PC-3 (cell line): ENCODE data around the gene VPS13C. TPM values are rescaled to one million over a fixed set of nuclear protein-coding genes. Genes with fewer than 3 reads are reported as not detected.
A peak's percentile ranks its signal among the peaks of the same experiment; 100 is the strongest.

ENCODE experiments used
- ATAC-seq: fragments of 200-7000 bp; cut with Tn5 transposase; 2 replicates; pipeline ENCODE4 v1.9.1; 2020; ENCODE audit warnings: mild to moderate bottlenecking, moderate library complexity
- BruUV-seq: library from RNA; stranded (reverse); fragments of 400-500 nt; replicated peaks from 2 replicates; lab custom pipeline; 2021; lab: Mats Ljungman, UMichigan
- CTCF ChIA-PET: fragments of 300-600 bp; sonication (Branson Sonifier 250); formaldehyde crosslinking; loops from one replicate; lab custom pipeline; 2022; ENCODE audit warnings: antibody characterized with exemption; lab: Charles Lee
- POLR2A ChIA-PET: fragments of 300-600 bp; sonication (Branson Sonifier 250); formaldehyde crosslinking; loops from one replicate; lab custom pipeline; 2022; ENCODE audit warnings: antibody characterized with exemption; ENCODE audit not compliant: unreplicated experiment; lab: Charles Lee
- DNase-seq: peaks from one replicate; pipeline ENCODE4 v3.0.0-alpha.2; 2015
- H2AFZ ChIP-seq: fragments of 300-600 bp; sonication (generic); 2 replicates; pipeline ENCODE4 v1.6.0; 2016; ENCODE audit warnings: antibody characterized with exemption, low read length
- H3F3A ChIP-seq: fragments of 300-600 bp; sonication (generic); one replicate; pipeline ENCODE4 v1.6.0; 2017; ENCODE audit warnings: antibody characterized with exemption, low read length, control low read depth, mild to moderate bottlenecking; ENCODE audit not compliant: unreplicated experiment
- H3K27ac ChIP-seq: fragments of 300-600 bp; sonication (generic); 2 replicates; pipeline ENCODE4 v1.5.1; 2016; ENCODE audit warnings: mild to moderate bottlenecking, low read length
- H3K27me3 ChIP-seq: fragments of 300-600 bp; sonication (generic); 2 replicates; pipeline ENCODE4 v1.6.1; 2016; ENCODE audit warnings: low read length, mixed read lengths
- H3K36me3 ChIP-seq: fragments of 300-600 bp; sonication (generic); 2 replicates; pipeline ENCODE4 v1.6.1; 2016; ENCODE audit warnings: low read depth, mixed run types, low read length, mixed read lengths
- H3K4me1 ChIP-seq: fragments of 300-600 bp; sonication (generic); 2 replicates; pipeline ENCODE4 v1.5.1; 2016; ENCODE audit warnings: low read length; ENCODE audit not compliant: insufficient read depth
- H3K4me2 ChIP-seq: fragments of 300-600 bp; sonication (generic); 2 replicates; pipeline ENCODE4 v1.6.0; 2016; ENCODE audit warnings: low read length
- H3K4me3 ChIP-seq: fragments of 300-600 bp; sonication (generic); 2 replicates; pipeline ENCODE4 v1.5.1; 2016; ENCODE audit warnings: mild to moderate bottlenecking, low read length, mixed read lengths
- H3K79me2 ChIP-seq: fragments of 300-600 bp; sonication (generic); 2 replicates; pipeline ENCODE4 v1.6.1; 2017; ENCODE audit warnings: low read length, mixed read lengths
- H3K9ac ChIP-seq: fragments of 300-600 bp; sonication (generic); 2 replicates; pipeline ENCODE4 v1.6.0; 2016; ENCODE audit warnings: mild to moderate bottlenecking, low read length
- H3K9me2 ChIP-seq: fragments of 300-600 bp; sonication (generic); replicated peaks from 2 replicates; pipeline ENCODE4 v1.6.1; 2016; ENCODE audit warnings: mixed run types, low read length, mixed read lengths
- H3K9me3 ChIP-seq: fragments of 300-600 bp; sonication (generic); 2 replicates; pipeline ENCODE4 v1.6.1; 2016; ENCODE audit warnings: low read length, mixed read lengths
- H4K20me1 ChIP-seq: fragments of 300-600 bp; sonication (generic); 2 replicates; pipeline ENCODE4 v1.6.1; 2016; ENCODE audit warnings: low read length, mixed read lengths
- CTCF ChIP-seq: fragments of 300-600 bp; sonication (generic); conservative IDR thresholded peaks from 2 replicates; pipeline ENCODE4 v1.5.1; 2017; ENCODE audit warnings: antibody characterized with exemption, low read depth, mild to moderate bottlenecking, low read length
- EZH2 ChIP-seq: fragments of 300-600 bp; sonication (generic); IDR thresholded peaks from one replicate; pipeline ENCODE4 v1.6.1; 2017; ENCODE audit warnings: antibody characterized with exemption, mild to moderate bottlenecking, low read length; ENCODE audit not compliant: unreplicated experiment
- EZH2phosphoT487 ChIP-seq: fragments of 300-600 bp; sonication (generic); IDR thresholded peaks from 2 replicates; pipeline ENCODE4 v1.6.1; 2018; ENCODE audit warnings: mild to moderate bottlenecking, antibody characterized with exemption, low read length, borderline replicate concordance
- intact Hi-C: fragments of 100-400 bp; cut with micrococcal nuclease; formaldehyde crosslinking; loops from 2 replicates; pipeline ENCODE4 v1.9.0; 2023
- total RNA-seq: library from RNA; depleted of rRNA; stranded (reverse); fragments of >200 nt; gene quantifications from 2 replicates; pipeline ENCODE4 v1.2.3, GENCODE V29; 2014

Gene VPS13C
- total RNA-seq, 1 experiment from 2014 or later = 11.4 TPM

GRCh38 chr15:61907753-61908086 lies 152.5 kb downstream of the VPS13C start:
- DNase-seq (no peak), ATAC-seq (peak; percentile 50)
- Histone ChIP-seq H3K4me3 (no peak overlapping the region), H2AFZ (no peak overlapping the region), H3K36me3 (no peaks in the 10 kb centered on the region), H3F3A (no peaks in the 10 kb centered on the region), H3K4me1 (peaks cover 15% of the 10 kb centered on the region), H3K9ac (no peak overlapping the region), H3K4me2 (peak overlapping the region; percentile 57), H3K9me2 (no peaks in the 10 kb centered on the region), H3K9me3 (no peaks in the 10 kb centered on the region), H4K20me1 (no peaks in the 10 kb centered on the region), H3K27ac (no peak overlapping the region), H3K79me2 (no peaks in the 10 kb centered on the region), H3K27me3 (no peaks in the 10 kb centered on the region)
- intact Hi-C loops = no loop called here
- POLR2A ChIA-PET = no interaction called here
- TF ChIP-seq EZH2phosphoT487 (no peak), EZH2 (no peak), CTCF (no peak)
- BruUV-seq = no TSS peak
- CTCF ChIA-PET = interaction anchor here (0.9 kb wide), 1 partner anchor 153 kb away, joined by 3 read pairs; the partner anchor contains the start of gene VPS13C

GRCh38 chr15:61906961-61907752 lies 153.1 kb downstream of the VPS13C start:
- no peaks in the 10 kb centered on the region for H3F3A ChIP-seq
- no peak overlapping the region; the same call in 1 of the 2 replicates for H3K27ac ChIP-seq
- no TSS peak for BruUV-seq
- DNase-seq (peak; percentile 80), ATAC-seq (peak; percentile 67)
- no peak overlapping the region for H3K9ac ChIP-seq
- no peaks in the 10 kb centered on the region for H3K79me2 ChIP-seq
- no peaks in the 10 kb centered on the region for H3K36me3 ChIP-seq
- peaks cover 15% of the 10 kb centered on the region for H3K4me1 ChIP-seq
- peak overlapping the region; percentile 57 for H3K4me2 ChIP-seq
- H2AFZ ChIP-seq = no peak overlapping the region
- CTCF ChIA-PET = interaction anchor here (0.9 kb wide), 1 partner anchor 153 kb away, joined by 3 read pairs; the partner anchor contains the start of gene VPS13C
- H4K20me1 ChIP-seq = no peaks in the 10 kb centered on the region
- no peak overlapping the region for H3K4me3 ChIP-seq
- POLR2A ChIA-PET = interaction anchor here (0.7 kb wide), 1 partner anchor 152 kb away, joined by 3 read pairs; no protein-coding TSS in a partner anchor
- H3K9me2 ChIP-seq = no peaks in the 10 kb centered on the region
- intact Hi-C loops = no loop called here
- no peaks in the 10 kb centered on the region for H3K9me3 ChIP-seq
- no peaks in the 10 kb centered on the region for H3K27me3 ChIP-seq
- TF ChIP-seq EZH2 (no peak), CTCF (no peak), EZH2phosphoT487 (no peak)

GRCh38 chr15:61893146-61893545 lies 167.1 kb downstream of the VPS13C start:
- CTCF ChIA-PET = no interaction called here
- H3K79me2 ChIP-seq = no peaks in the 10 kb centered on the region
- intact Hi-C loops = no loop called here

More at GRCh38 chr15:61893146-61893545, 167.1 kb downstream of the VPS13C start:
- no TSS peak for BruUV-seq
- H3K36me3 ChIP-seq = peaks cover 3% of the 10 kb centered on the region; the same call in 1 of the 2 replicates
- no peak overlapping the region for H3K4me2 ChIP-seq
- no peaks in the 10 kb centered on the region for H3K9me2 ChIP-seq
- no peak overlapping the region for H3K4me3 ChIP-seq
- 0 out of 2 replicates have a peak, but pooled peaks cover 5% of the 10 kb centered on the region for H3K9me3 ChIP-seq
- DNase-seq (no peak), ATAC-seq (no peak)
- TF ChIP-seq EZH2phosphoT487 (no peak), EZH2 (no peak), CTCF (no peak)
- H3K27ac ChIP-seq = no peak overlapping the region
- POLR2A ChIA-PET = no interaction called here
- no peaks in the 10 kb centered on the region for H4K20me1 ChIP-seq
- H3K9ac ChIP-seq = no peak overlapping the region
- H3K27me3 ChIP-seq = no peaks in the 10 kb centered on the region
- no peaks in the 10 kb centered on the region for H3F3A ChIP-seq
- H2AFZ ChIP-seq = no peak overlapping the region
- H3K4me1 ChIP-seq = peaks cover 10% of the 10 kb centered on the region
